Measurements from ENCODE around the gene KRTAP10-12. TPM values are rescaled to one million over a fixed set of nuclear protein-coding genes. Genes with fewer than 3 reads are reported as not detected.
A peak's percentile ranks its signal among the peaks of the same experiment; 100 is the strongest.
"Not testable (repeated sequence)": the region's sequence is repeated elsewhere in the genome, so short reads cannot be mapped to it uniquely, and the experiment has no call there.

Gene KRTAP10-12, protein sequence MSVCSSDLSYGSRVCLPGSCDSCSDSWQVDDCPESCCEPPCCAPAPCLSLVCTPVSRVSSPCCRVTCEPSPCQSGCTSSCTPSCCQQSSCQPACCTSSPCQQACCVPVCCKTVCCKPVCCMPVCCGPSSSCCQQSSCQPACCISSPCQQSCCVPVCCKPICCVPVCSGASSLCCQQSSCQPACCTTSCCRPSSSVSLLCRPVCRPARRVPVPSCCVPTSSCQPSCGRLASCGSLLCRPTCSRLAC
- not detected for total RNA-seq
- not detected for polyA plus RNA-seq (2013, experiment 1 of 2)
- not detected for polyA plus RNA-seq (2013, experiment 2 of 2)
- 0 to 0.08 (median 0) reads per million in 172 experiments for total RNA-seq

- DNase-seq; ATAC-seq (ENCODE audit: poor library complexity); CTCF ChIA-PET; intact Hi-C loops (cut with DNase I, micrococcal nuclease); H3K4me1 Mint-ChIP-seq (ENCODE audit: low read depth); H3K27ac Mint-ChIP-seq; H3K4me1 ChIP-seq (ENCODE audit: insufficient read depth, low read length); H3K36me3 ChIP-seq (ENCODE audit: insufficient read depth, low read length); H3K27ac ChIP-seq (ENCODE audit: low read depth in 1 of 2, low read length in 2 of 2); H3K4me3 Mint-ChIP-seq; POLR2A ChIA-PET; H3K9me3 Mint-ChIP-seq; H3K36me3 Mint-ChIP-seq (ENCODE audit: low read depth); H3K4me3 ChIP-seq (ENCODE audit: low read length): not testable (repeated sequence)
- Histone ChIP-seq H3K9me3 (ENCODE audit: control insufficient read depth in 1 of 2, insufficient read depth in 1 of 2, low read length in 2 of 2) (peaks cover 10 to 11% of the 10 kb centered on the region in 2 experiments), H3K27me3 (ENCODE audit: control insufficient read depth in 1 of 2, insufficient read depth in 2 of 2, low read length in 2 of 2) (peaks cover 40 to 51% of the 10 kb centered on the region in 2 experiments)
- H3K27me3 Mint-ChIP-seq, result peaks cover 65% of the 10 kb centered on the region
Measured at GRCh38 chr21:44697172-44697810, at the start of gene KRTAP10-12. TSS of gene KRTAP10-12 (plus strand) at chr21:44697172. CDS start at chr21:44697202, 30 bp downstream.

GRCh38 chr21:44647222-44647552 lies 49.8 kb upstream of the KRTAP10-12 start:
- Mint-ChIP-seq H3K27ac (no peak overlapping the region), H3K4me1 (ENCODE audit: low read depth) (no peaks in the 10 kb centered on the region), H3K36me3 (ENCODE audit: low read depth) (peaks cover 5% of the 10 kb centered on the region), H3K9me3 (peaks cover 8% of the 10 kb centered on the region), H3K27me3 (no peaks in the 10 kb centered on the region), H3K4me3 (no peak overlapping the region)
- CTCF ChIA-PET, result no interaction called here
- Histone ChIP-seq H3K27me3 (ENCODE audit: control insufficient read depth in 1 of 2, insufficient read depth in 2 of 2, low read length in 2 of 2) (no peaks in the 10 kb centered on the region), H3K27ac (ENCODE audit: low read depth in 1 of 2, low read length in 2 of 2) (no peak overlapping the region), H3K4me3 (ENCODE audit: low read length) (no peak overlapping the region), H3K36me3 (ENCODE audit: insufficient read depth, low read length) (no peaks in the 10 kb centered on the region), H3K9me3 (ENCODE audit: control insufficient read depth in 1 of 2, insufficient read depth in 1 of 2, low read length in 2 of 2) (peaks cover 13 to 14% of the 10 kb centered on the region in 2 experiments), H3K4me1 (ENCODE audit: insufficient read depth, low read length) (no peaks in the 10 kb centered on the region)
- POLR2A ChIA-PET, result interaction anchor here (1.2 kb wide), 1 partner anchor 10 kb away, joined by 6 read pairs; the partner anchor contains the start of gene KRTAP12-3
- TF ChIP-seq CTCF (IDR thresholded peaks at IDR 0.05), result no peak
- DNase-seq, result peak in 1 of 14 experiments; percentile 3
- no peak for ATAC-seq (ENCODE audit: poor library complexity)
- intact Hi-C loops (cut with DNase I, micrococcal nuclease), result no loop called here

- no peak overlapping the region for H3K4me3 ChIP-seq (ENCODE audit: low read length)
- intact Hi-C loops (cut with DNase I, micrococcal nuclease), result no loop called here
- ATAC-seq (ENCODE audit: poor library complexity), result no peak
- H3K36me3 ChIP-seq (ENCODE audit: insufficient read depth, low read length), result no peaks in the 10 kb centered on the region
- no peak for TF ChIP-seq CTCF (IDR thresholded peaks at IDR 0.05)
- peaks cover 14 to 19% of the 10 kb centered on the region in 2 experiments for H3K9me3 ChIP-seq (ENCODE audit: control insufficient read depth in 1 of 2, insufficient read depth in 1 of 2, low read length in 2 of 2)
- Mint-ChIP-seq H3K4me1 (ENCODE audit: low read depth) (peaks cover 6% of the 10 kb centered on the region), H3K27ac (no peak overlapping the region), H3K27me3 (no peaks in the 10 kb centered on the region), H3K4me3 (no peak overlapping the region), H3K36me3 (ENCODE audit: low read depth) (peaks cover 2% of the 10 kb centered on the region), H3K9me3 (peaks cover 4% of the 10 kb centered on the region)
- no peaks in the 10 kb centered on the region for H3K27me3 ChIP-seq (ENCODE audit: control insufficient read depth in 1 of 2, insufficient read depth in 2 of 2, low read length in 2 of 2)
- POLR2A ChIA-PET, result no interaction called here
- H3K4me1 ChIP-seq (ENCODE audit: insufficient read depth, low read length), result peaks cover 5% of the 10 kb centered on the region
- H3K27ac ChIP-seq (ENCODE audit: low read depth in 1 of 2, low read length in 2 of 2), result no peak overlapping the region
- DNase-seq, result peak in 1 of 14 experiments; percentile 6
- CTCF ChIA-PET, result no interaction called here
Measured at GRCh38 chr21:44648557-44649311, 48.2 kb upstream of the KRTAP10-12 start.

Data from CD4-positive, alpha-beta T cell (primary cell).